Parathyroid adenoma (tissue), 2 donors: ENCODE results near the gene RHBDF1.

ENCODE experiments used
- H2AFZ ChIP-seq: fragments of 300-600 bp; sonication (generic); one replicate; pipeline ENCODE4 v1.7.0; 2017; ENCODE audit warnings: antibody characterized with exemption, mild to moderate bottlenecking
- H3K27ac ChIP-seq: fragments of 300-600 bp; sonication (generic); one replicate; pipeline ENCODE4 v1.7.0; 2017
- H3K27me3 ChIP-seq: fragments of 300-600 bp; sonication (generic); one replicate; pipeline ENCODE4 v1.7.0; 2017; ENCODE audit warnings: low read length; ENCODE audit not compliant: control insufficient read depth, insufficient read depth
- H3K36me3 ChIP-seq: fragments of 300-600 bp; sonication (generic); one replicate; pipeline ENCODE4 v1.7.0; 2017; ENCODE audit warnings: low read length; ENCODE audit not compliant: control insufficient read depth, insufficient read depth
- H3K4me1 ChIP-seq: fragments of 300-600 bp; sonication (generic); one replicate; pipeline ENCODE4 v1.7.0; 2017; ENCODE audit warnings: control low read depth
- H3K4me2 ChIP-seq: fragments of 300-600 bp; sonication (generic); one replicate; pipeline ENCODE4 v1.7.0; 2017; ENCODE audit warnings: low read length
- H3K4me3 ChIP-seq: fragments of 300-600 bp; sonication (generic); one replicate; pipeline ENCODE4 v1.7.0; 2017; ENCODE audit warnings: low read depth, low read length
- H3K79me2 ChIP-seq: fragments of 300-600 bp; sonication (generic); one replicate; pipeline ENCODE4 v1.7.0; 2017; ENCODE audit warnings: control low read depth
- H3K9ac ChIP-seq: fragments of 300-600 bp; sonication (generic); one replicate; pipeline ENCODE4 v1.7.0; 2017; ENCODE audit warnings: mild to moderate bottlenecking
- H3K9me3 ChIP-seq: fragments of 300-600 bp; sonication (generic); one replicate; pipeline ENCODE4 v1.7.0; 2017; ENCODE audit warnings: low read length; ENCODE audit not compliant: control insufficient read depth
- TF ChIP-seq, protein P1 (sequence below): fragments of 300-600 bp; sonication (generic); IDR thresholded peaks from one replicate; pipeline ENCODE4 v1.7.0; 2017; ENCODE audit warnings: antibody characterized with exemption, mild to moderate bottlenecking
- donor health status: primary hyperparathyroidism.

Gene RHBDF1

DNA sequence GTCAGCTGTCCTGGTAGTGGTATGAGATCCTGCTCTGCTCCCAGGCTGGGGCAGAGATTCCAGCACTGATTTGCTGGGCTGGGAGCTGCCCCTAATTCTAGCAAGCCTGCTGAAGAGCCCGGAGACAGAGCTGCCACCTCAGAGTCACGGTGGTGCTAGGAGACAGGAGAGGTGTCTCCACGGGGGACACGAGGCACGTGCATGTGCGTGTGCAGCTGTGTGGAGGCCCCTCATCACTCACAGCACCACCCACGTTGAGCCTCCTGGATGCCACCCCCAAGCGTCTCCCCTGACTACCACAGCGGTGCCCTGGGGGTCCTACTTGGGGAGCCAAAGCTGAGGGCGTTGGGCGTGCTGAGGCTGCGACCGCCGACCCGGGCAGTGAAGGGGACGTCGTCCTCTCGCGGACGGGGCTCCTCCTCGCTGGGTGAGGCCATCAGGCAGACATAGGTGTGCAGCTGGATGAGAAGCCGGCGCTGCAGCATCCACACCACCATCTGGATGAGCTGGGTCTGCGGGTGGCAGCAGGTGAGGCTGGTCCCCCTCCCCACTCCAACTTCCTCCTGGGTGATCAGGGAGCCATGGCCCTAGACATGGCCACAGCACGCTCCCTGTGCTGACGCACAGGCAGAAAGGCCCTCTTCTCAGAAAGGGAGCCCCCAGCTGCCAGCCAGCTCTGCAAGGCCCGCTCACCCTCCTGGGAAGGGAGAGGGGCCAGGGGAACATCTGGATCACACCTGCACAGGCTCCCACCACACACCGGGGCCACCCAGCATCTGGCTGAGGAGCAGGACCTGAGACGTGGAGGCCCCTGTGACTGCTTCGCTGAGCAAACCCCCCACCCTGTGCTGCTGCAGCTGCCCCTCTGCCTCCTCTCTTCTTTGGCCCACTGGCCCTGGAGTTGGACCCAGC is 17.2 kb upstream of the RHBDF1 start:
- TF ChIP-seq, protein P1, sequence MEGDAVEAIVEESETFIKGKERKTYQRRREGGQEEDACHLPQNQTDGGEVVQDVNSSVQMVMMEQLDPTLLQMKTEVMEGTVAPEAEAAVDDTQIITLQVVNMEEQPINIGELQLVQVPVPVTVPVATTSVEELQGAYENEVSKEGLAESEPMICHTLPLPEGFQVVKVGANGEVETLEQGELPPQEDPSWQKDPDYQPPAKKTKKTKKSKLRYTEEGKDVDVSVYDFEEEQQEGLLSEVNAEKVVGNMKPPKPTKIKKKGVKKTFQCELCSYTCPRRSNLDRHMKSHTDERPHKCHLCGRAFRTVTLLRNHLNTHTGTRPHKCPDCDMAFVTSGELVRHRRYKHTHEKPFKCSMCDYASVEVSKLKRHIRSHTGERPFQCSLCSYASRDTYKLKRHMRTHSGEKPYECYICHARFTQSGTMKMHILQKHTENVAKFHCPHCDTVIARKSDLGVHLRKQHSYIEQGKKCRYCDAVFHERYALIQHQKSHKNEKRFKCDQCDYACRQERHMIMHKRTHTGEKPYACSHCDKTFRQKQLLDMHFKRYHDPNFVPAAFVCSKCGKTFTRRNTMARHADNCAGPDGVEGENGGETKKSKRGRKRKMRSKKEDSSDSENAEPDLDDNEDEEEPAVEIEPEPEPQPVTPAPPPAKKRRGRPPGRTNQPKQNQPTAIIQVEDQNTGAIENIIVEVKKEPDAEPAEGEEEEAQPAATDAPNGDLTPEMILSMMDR = no peak
- H3K4me3 ChIP-seq = no peak overlapping the region
- no peak overlapping the region for H2AFZ ChIP-seq
- no peak overlapping the region for H3K4me2 ChIP-seq
- H3K9me3 ChIP-seq = no peaks in the 10 kb centered on the region
- no peaks in the 10 kb centered on the region for H3K79me2 ChIP-seq
- H3K27ac ChIP-seq = no peak overlapping the region
- H3K4me1 ChIP-seq = no peaks in the 10 kb centered on the region
- H3K9ac ChIP-seq = no peak overlapping the region
- H3K36me3 ChIP-seq = no peaks in the 10 kb centered on the region
- no peaks in the 10 kb centered on the region for H3K27me3 ChIP-seq

DNA sequence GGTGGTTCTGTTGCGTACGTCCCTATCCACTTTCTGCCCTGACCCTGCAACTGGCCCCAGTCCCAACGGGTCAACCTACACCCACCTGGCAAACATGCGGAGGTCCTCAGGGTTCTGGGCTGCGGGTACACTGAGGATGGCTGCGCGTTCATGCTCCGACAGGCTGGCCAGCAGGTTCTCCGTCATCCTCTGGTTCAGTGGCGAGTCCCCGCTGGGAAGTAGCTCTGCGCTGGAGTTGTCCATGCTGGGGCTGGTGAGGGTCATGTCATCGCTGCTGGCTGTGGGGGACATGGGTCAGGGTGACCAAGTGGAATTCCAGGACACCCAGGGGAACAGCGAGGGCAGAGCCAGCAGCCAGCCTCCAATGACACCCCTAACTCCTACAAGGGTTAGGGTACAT is 16.2 kb upstream of the RHBDF1 start:
- no peak overlapping the region for H3K27ac ChIP-seq
- no peaks in the 10 kb centered on the region for H3K79me2 ChIP-seq
- H2AFZ ChIP-seq = no peak overlapping the region
- H3K36me3 ChIP-seq = no peaks in the 10 kb centered on the region
- H3K4me1 ChIP-seq = peaks cover 2% of the 10 kb centered on the region
- H3K9me3 ChIP-seq = no peaks in the 10 kb centered on the region
- TF ChIP-seq, protein P1 = no peak
- H3K4me3 ChIP-seq = no peak overlapping the region
- no peak overlapping the region for H3K9ac ChIP-seq
- no peaks in the 10 kb centered on the region for H3K27me3 ChIP-seq
- H3K4me2 ChIP-seq = no peak overlapping the region

DNA sequence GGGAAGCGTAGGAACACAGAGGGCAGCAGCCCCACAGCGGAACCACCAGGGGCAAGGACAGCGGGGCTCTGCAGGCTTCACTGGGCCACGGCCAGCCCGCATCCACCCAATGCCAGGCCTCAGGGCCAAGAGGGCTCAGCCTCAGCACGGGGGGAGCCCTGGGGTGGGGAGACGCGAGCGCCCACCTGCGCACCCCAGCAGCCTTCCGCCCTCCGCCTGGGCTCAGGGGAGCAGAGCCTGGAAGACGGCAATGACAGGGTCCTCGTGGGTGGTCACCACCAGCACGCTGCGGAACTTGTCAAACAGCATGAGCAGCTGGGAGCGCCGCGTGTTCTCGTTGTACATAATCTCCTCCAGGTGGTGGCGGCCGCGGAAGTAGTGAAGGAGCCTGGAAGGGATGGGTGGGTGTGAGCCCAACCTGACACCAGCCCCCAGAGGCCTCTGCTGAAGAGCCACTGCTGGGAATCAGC is 14.1 kb upstream of the RHBDF1 start:
- no peak overlapping the region for H3K9ac ChIP-seq
- H3K4me2 ChIP-seq = no peak overlapping the region
- H3K79me2 ChIP-seq = no peaks in the 10 kb centered on the region
- peaks cover 2% of the 10 kb centered on the region for H3K4me1 ChIP-seq
- no peaks in the 10 kb centered on the region for H3K27me3 ChIP-seq
- no peak overlapping the region for H2AFZ ChIP-seq
- no peaks in the 10 kb centered on the region for H3K9me3 ChIP-seq
- TF ChIP-seq, protein P1 = no peak
- H3K4me3 ChIP-seq = no peak overlapping the region
- H3K36me3 ChIP-seq = no peaks in the 10 kb centered on the region
- no peak overlapping the region for H3K27ac ChIP-seq

DNA sequence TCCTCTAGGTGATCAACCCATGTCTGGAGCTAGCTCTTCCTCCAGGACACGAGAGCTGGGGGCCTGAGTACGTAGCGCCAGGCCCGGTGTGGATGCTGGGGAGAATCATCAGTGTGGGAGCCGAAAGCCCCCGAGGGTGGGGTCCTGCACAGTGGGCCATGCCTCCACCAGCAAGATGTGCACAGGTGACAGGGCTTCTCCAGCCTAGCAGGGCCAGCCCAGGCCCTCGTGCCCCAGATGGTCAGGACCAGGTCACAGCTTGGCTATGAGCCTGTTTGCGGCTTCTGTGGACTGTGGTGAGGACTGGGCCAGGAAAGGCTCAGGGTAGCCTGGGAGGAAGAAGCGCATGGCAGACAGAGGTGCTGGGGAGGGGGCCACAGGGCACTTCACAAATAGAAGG is 13.4 kb upstream of the RHBDF1 start:
- no peak overlapping the region for H3K27ac ChIP-seq
- H3K36me3 ChIP-seq = no peaks in the 10 kb centered on the region
- H3K9ac ChIP-seq = no peak overlapping the region
- TF ChIP-seq, protein P1 = no peak
- no peaks in the 10 kb centered on the region for H3K79me2 ChIP-seq
- no peaks in the 10 kb centered on the region for H3K27me3 ChIP-seq
- H3K4me2 ChIP-seq = no peak overlapping the region
- H3K9me3 ChIP-seq = no peaks in the 10 kb centered on the region
- H2AFZ ChIP-seq = no peak overlapping the region
- peaks cover 2% of the 10 kb centered on the region for H3K4me1 ChIP-seq
- H3K4me3 ChIP-seq = no peak overlapping the region

DNA sequence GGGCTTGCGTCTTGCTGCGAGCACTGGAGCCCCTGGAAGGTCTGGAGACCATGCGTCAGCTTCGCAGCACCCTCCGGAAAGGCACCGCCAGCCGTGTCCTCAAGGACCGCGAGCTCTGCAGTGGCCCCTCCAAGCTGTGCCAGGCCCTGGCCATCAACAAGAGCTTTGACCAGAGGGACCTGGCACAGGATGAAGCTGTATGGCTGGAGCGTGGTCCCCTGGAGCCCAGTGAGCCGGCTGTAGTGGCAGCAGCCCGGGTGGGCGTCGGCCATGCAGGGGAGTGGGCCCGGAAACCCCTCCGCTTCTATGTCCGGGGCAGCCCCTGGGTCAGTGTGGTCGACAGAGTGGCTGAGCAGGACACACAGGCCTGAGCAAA is 13.0 kb upstream of the RHBDF1 start:
- no peaks in the 10 kb centered on the region for H3K79me2 ChIP-seq
- H3K4me3 ChIP-seq = no peak overlapping the region
- H3K27ac ChIP-seq = no peak overlapping the region
- H3K4me2 ChIP-seq = no peak overlapping the region
- no peaks in the 10 kb centered on the region for H3K36me3 ChIP-seq
- H3K4me1 ChIP-seq = peaks cover 2% of the 10 kb centered on the region
- no peak overlapping the region for H3K9ac ChIP-seq
- TF ChIP-seq, protein P1 = no peak
- H3K27me3 ChIP-seq = no peaks in the 10 kb centered on the region
- H3K9me3 ChIP-seq = no peaks in the 10 kb centered on the region
- H2AFZ ChIP-seq = no peak overlapping the region
